GM18505 (cell line): ENCODE data around the gene EDEM3.
"Not testable (repeated sequence)": the region's sequence is repeated elsewhere in the genome, so short reads cannot be mapped to it uniquely, and the experiment has no call there.

ENCODE experiments used
- ATAC-seq: cut with Tn5 transposase; IDR thresholded peaks from one replicate; pipeline ENCODE4 v1.9.1; 2021; ENCODE audit not compliant: unreplicated experiment
- POLR2A ChIP-seq: IDR thresholded peaks from 4 replicates; pipeline ENCODE4 v1.6.1; 2011; ENCODE audit warnings: borderline replicate concordance; ENCODE audit not compliant: insufficient read depth, insufficient read length; ENCODE audit errors: extremely low read depth

Gene EDEM3

GRCh38 chr1:184693011-184693410, 61.6 kb downstream of the EDEM3 start:
- no peak for ATAC-seq
- no peak for TF ChIP-seq POLR2A

GRCh38 chr1:184691719-184692324, 62.8 kb downstream of the EDEM3 start:
- ATAC-seq, result no peak
- no peak for TF ChIP-seq POLR2A

DNA sequence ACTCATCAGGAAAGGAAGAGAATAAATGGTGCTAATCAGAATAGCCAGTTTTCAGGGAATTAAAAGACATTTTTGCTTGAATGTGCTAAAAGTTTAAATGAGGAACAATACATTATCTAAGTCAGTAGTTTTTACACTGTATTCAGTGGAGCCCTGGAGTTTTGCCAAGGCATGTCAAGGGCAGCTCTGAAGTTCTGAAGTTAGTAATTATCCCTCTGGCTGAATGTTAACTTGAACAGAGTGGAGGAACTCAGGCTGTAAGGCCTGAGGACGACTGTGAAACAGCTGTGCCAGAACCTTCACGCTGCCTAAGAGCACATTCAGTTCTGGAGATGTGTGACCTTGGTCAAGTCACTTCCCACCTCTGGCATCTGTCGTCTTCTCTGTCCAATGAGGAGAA, 68.1 kb downstream of the EDEM3 start:
- TF ChIP-seq POLR2A, result no peak
- no peak for ATAC-seq

DNA sequence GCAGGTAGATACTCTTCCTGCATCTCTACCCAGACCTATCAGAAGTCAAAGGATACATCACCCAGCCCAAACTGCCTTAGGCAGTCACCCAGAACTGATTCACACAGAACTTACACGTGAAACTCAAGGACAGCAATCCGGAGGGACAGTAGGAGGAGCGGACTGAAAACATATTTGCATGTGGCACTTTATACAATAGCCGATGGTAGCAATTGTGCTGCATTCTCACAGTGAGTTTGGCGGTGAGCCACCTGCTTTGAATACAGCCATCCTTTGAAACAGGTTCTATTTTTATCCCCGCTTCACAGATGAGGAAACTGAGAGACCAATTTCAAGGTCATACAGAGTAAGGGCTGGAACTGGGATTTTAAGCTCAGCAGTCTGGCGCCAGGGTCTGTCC, 69.5 kb downstream of the EDEM3 start:
- no peak for TF ChIP-seq POLR2A
- peak; percentile 55 for ATAC-seq

GRCh38 chr1:184684285-184685074, 70.2 kb downstream of the EDEM3 start:
- ATAC-seq, result no peak
- no peak for TF ChIP-seq POLR2A

DNA sequence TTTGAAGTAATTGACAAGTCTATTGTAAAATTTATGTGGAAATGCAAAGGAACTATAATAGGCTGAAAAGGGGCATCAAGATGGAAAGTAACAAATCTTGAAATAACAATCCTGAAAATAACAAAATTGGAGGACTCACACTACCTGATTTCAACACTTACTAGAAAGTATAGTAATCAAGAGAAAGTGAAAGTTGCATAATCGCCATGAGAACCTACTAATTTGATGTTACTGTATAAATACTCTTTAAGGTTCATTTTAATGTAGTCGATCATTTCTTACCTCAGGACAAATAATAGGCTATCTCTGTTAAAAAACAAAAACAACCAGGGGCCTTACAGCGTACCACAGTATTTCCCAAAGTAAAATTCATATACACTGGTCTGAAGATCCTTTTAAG, 71.7 kb downstream of the EDEM3 start:
- no peak for TF ChIP-seq POLR2A
- no peak for ATAC-seq

- not testable (repeated sequence) for ATAC-seq
These were observed 73.9 kb downstream of the EDEM3 start for GRCh38 chr1:184680611-184681225.

GRCh38 chr1:184679472-184679871, 75.2 kb downstream of the EDEM3 start:
- ATAC-seq, result not testable (repeated sequence)

DNA sequence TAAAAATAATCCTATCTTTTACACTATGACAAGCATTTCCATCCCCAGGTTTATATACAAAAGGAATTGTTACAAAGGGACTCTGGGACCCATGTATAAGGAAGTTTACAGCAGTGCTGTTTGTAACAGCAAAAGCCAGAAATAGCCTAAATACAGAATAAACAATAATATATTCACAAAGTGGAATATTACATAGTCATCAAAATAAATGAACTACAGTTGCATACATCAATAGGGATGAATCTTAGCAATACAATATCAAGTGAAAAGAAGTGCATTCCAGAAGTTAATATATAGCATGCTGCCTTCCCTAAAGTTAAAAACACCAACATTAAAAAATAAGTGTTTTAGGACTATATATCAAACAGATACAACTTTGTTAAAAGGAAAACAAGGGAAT, 77.3 kb downstream of the EDEM3 start:
- no peak for TF ChIP-seq POLR2A
- ATAC-seq, result no peak

GRCh38 chr1:184673305-184673704, 81.4 kb downstream of the EDEM3 start:
- no peak for TF ChIP-seq POLR2A
- no peak for ATAC-seq

GRCh38 chr1:184672013-184672726, 82.5 kb downstream of the EDEM3 start:
- no peak for ATAC-seq
- no peak for TF ChIP-seq POLR2A

DNA sequence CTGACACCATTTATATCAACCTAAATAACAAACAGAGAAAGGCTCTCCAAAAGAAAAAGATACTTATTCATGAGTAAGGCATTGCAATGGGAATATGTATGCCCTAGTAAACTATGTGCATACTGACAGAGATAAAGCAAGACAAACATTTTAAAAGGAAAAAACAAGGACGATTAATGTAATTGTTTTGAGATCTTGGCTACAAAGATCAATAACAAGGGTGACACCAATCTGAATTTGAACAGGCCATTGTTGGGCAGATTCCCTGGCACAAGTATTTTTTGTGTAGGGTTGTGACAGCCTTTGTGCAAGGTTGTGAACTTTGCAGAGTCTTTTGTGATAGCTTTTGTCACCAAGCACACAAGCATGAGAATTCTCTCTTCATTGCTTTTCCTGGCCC, 85.3 kb downstream of the EDEM3 start:
- ATAC-seq, result no peak
- TF ChIP-seq POLR2A, result no peak

- ATAC-seq, result no peak
- TF ChIP-seq POLR2A, result no peak
These were observed 89.3 kb downstream of the EDEM3 start for GRCh38 chr1:184665360-184665759.

DNA sequence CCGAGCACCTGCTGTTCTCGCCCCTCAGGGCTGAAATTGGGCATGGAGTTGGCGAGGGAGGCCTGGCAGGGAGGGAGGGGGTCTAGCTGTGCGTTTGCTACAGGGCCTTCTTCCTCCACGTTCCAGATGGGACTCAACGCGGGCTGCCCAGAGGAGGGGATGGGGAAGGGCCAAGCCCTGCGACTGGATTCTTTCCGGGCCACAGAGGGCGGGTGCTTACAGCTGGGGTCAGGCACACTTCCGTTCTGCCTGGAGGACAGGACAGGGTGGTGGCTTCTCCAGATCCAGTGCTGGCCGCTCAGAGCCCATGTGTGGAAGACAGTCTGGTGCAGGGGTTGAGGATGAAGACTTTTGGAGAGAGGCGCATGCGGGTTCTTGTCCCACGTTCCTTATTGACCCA, 90.0 kb downstream of the EDEM3 start:
- ATAC-seq, result no peak
- no peak for TF ChIP-seq POLR2A
